HEK293 (cell line): Measurements from ENCODE around the gene TMEM250.

ENCODE experiments used
- REPIN1 ChIP-seq: fragments of 450-650 bp; formaldehyde crosslinking; IDR thresholded peaks from 2 replicates; pipeline ENCODE4 v1.5.1; 2017; ENCODE audit warnings: missing biosample characterization, missing genetic modification characterization, low read depth
- SP2 ChIP-seq: fragments of 450-650 bp; formaldehyde crosslinking; IDR thresholded peaks from 2 replicates; pipeline ENCODE4 v1.5.1; 2016; ENCODE audit warnings: missing biosample characterization, missing genetic modification characterization
- ZBTB8A ChIP-seq: fragments of 450-650 bp; formaldehyde crosslinking; IDR thresholded peaks from 2 replicates; pipeline ENCODE4 v1.5.1; 2016; ENCODE audit warnings: missing biosample characterization, missing genetic modification characterization
- ZSCAN23 ChIP-seq: fragments of 450-650 bp; formaldehyde crosslinking; IDR thresholded peaks from 2 replicates; pipeline ENCODE4 v1.5.1; 2016; ENCODE audit warnings: missing biosample characterization, missing genetic modification characterization
- TF ChIP-seq, protein P1 (sequence below): fragments of 450-650 bp; formaldehyde crosslinking; IDR thresholded peaks from 2 replicates; pipeline ENCODE4 v1.5.1; 2016; ENCODE audit warnings: missing biosample characterization, missing genetic modification characterization

DNA sequence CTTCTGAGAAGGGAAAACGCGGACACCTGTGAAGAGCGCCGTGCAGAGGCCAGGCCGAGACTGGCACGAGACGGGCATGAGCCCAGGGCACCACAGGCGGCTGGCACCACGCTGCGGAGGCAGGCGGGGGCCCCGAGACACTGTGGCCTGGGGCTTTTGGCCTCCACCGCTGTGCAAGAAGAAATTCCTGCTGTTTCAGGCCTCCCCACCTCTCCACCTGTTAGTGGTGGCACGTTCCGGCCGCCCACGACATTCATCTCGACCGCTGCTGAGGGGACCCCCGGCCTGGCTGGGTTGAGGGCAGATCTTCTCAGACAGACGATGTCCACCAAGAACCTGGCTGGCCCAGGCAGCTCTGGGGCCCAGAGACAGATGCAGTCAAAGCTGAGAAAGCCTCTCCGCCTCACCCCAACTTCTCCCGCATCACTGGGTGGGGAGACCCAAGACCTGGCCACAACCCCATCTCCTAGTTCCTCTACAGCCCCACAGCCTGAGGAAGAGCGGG, 35.1 kb downstream of the TMEM250 start:
- TF ChIP-seq, protein P1, sequence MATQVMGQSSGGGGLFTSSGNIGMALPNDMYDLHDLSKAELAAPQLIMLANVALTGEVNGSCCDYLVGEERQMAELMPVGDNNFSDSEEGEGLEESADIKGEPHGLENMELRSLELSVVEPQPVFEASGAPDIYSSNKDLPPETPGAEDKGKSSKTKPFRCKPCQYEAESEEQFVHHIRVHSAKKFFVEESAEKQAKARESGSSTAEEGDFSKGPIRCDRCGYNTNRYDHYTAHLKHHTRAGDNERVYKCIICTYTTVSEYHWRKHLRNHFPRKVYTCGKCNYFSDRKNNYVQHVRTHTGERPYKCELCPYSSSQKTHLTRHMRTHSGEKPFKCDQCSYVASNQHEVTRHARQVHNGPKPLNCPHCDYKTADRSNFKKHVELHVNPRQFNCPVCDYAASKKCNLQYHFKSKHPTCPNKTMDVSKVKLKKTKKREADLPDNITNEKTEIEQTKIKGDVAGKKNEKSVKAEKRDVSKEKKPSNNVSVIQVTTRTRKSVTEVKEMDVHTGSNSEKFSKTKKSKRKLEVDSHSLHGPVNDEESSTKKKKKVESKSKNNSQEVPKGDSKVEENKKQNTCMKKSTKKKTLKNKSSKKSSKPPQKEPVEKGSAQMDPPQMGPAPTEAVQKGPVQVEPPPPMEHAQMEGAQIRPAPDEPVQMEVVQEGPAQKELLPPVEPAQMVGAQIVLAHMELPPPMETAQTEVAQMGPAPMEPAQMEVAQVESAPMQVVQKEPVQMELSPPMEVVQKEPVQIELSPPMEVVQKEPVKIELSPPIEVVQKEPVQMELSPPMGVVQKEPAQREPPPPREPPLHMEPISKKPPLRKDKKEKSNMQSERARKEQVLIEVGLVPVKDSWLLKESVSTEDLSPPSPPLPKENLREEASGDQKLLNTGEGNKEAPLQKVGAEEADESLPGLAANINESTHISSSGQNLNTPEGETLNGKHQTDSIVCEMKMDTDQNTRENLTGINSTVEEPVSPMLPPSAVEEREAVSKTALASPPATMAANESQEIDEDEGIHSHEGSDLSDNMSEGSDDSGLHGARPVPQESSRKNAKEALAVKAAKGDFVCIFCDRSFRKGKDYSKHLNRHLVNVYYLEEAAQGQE (tag by site-specific recombination) = no peak
- TF ChIP-seq ZSCAN23 (tag by site-specific recombination) (no peak), SP2 (tag by site-specific recombination) (no peak), REPIN1 (tag by site-specific recombination) (no peak), ZBTB8A (tag by site-specific recombination) (no peak)
